IPS-18c (cell line): ENCODE data around the gene OR2G6.
"Not testable (repeated sequence)": the region's sequence is repeated elsewhere in the genome, so short reads cannot be mapped to it uniquely, and the experiment has no call there.

Source experiments
- H3K4me3 ChIP-seq: 2 replicates; pipeline ENCODE4 v1.7.0; 2013; ENCODE audit warnings: low read depth, mild to moderate bottlenecking, low read length, moderate library complexity; ENCODE audit not compliant: insufficient read depth
- H3K9me3 ChIP-seq: one replicate; pipeline ENCODE4 v1.6.1; 2013; ENCODE audit warnings: mild to moderate bottlenecking, low read length, moderate library complexity; ENCODE audit not compliant: control insufficient read depth, insufficient read depth

Gene OR2G6

DNA sequence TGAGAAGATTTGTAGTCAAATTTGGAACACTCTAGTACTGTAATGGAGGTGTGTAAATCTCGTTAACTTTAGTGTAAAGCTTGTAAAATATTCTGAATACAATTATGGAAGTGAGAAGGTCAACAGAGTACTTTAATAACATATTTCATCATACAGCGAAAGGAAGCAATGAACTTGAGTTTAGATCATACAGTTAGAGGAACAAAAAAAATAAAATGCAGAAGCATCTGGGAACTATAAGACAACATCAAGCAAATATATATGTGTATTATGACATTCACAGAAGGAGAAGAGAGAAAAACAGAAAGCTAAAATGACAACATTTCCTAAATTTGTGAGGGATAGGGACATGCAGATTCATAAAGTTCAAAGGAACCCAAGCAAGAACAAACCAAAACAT lies 61.2 kb downstream of the OR2G6 start:
- not testable (repeated sequence) for H3K9me3 ChIP-seq, H3K4me3 ChIP-seq

DNA sequence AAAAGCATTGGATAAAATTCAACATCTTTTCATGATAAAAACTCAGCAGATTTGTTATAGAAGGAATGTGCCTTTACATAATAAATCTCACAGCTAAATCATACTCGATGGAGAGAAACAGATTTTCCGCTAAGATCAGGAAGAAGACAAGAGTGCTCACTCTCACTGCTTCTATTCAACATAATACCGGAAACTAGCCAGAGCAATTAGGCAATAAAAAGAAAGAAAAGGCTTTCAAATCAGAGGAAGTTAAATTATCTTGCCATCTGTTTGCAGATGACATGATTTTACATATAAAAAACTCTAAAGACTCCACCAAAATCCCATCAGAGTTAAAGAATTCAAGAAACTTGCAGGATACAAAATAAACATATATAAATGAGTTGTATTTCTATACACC lies 62.9 kb downstream of the OR2G6 start:
- not testable (repeated sequence) for H3K9me3 ChIP-seq, H3K4me3 ChIP-seq

DNA sequence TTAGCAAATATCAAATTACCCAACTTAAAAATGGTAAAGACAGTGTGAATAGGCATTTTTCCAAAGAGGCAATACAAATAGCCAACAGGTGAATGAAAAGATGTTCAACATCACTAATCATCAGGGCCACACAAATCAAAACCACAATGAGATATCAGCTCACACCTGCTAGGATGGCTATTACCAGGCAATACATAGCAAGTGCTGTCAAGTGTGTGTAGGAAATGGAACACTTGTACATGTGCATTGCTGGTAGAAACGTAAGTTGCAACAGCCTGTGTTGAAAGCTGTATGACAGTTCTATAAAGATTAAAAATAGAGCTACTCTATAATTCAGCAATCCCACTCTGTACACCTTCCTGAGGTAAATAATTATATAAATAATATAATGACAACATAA lies 64.2 kb downstream of the OR2G6 start:
- H3K9me3 ChIP-seq, H3K4me3 ChIP-seq: not testable (repeated sequence)

DNA sequence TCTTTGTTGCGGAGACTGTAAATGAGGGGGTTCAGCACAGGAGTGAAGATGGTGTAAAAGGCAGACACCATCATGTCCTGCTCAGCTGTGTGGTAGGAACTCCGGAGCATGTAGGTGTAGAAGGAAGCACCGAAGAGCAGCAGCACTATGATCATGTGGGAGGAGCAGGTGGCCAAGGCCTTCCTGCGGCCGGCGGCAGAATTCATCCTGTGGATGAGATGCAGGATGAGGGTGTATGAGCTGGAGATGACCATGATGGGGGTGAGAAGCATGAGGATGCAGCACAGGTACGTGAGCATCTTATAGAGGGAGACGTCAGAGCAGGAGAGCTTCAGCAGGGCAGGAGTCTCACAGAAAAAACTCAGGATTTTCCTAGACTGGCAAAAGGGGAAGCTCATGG lies 66.0 kb downstream of the OR2G6 start:
- H3K9me3 ChIP-seq, H3K4me3 ChIP-seq: not testable (repeated sequence)

DNA sequence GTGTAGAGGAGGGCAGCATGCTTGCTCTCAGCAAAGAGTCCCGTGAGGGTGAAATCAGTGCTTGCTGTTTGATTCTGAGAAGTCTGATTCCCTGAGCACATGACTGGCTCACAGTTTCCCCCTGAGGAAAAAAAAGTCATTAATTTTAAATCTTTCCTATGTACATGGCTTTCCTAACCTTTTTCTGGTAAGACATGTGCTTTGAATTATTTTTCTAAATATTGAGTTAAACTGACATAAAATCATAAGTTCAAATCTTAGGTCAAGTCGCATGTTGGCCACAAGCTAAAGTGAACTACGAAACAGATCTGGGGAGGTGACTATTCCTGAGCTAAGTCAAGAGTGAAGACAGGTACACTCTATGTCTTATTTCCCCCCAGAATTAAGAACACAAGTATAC lies 66.8 kb downstream of the OR2G6 start, which contains the start of gene OR2T34:
Gene OR2T34, minus strand, starts transcription at position 101 of the 400 bp plus-strand sequence. Its CDS starts 0 bp downstream, at position 101.
- not testable (repeated sequence) for H3K4me3 ChIP-seq, H3K9me3 ChIP-seq

DNA sequence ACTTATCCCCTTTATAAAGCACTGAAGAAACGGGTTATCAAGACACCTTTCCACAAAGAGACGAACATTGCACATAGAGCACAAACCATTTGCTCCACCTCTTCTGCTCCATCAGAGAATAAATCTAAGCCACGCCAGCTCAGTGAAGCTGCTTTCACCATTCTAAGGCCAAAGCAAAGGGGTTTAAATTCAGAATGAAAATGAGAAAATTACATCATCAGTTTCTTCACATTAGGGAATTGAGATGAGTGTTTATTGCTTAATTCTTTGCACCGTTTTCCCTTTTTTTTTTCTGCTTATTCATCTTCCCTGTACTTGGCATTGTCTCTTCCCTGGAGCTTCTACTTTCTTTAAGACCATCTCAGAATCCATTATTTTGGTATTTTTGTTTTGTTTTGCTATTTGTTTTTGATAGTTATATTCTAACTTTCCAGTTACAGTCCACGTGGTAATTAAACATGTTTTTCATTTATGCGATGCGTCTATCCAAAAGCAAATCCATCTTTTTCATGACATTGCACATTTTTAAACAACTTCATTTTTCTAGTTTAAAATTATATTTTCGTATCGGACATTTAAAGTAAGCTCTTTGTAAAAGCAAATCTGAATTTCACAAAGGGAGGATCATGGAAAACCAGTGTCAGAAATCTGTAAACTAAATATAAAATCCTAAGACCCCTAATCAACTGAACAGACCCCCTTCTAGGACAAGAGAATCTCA lies 68.5 kb downstream of the OR2G6 start:
- H3K9me3 ChIP-seq: no peaks in the 10 kb centered on the region

More for the DNA sequence above, 68.5 kb downstream of the OR2G6 start:
- no peak overlapping the region for H3K4me3 ChIP-seq
